Ishikawa (cell line): ENCODE measurements around the gene PXDN.

Source experiments
- CEBPB ChIP-seq: IDR thresholded peaks from 2 replicates; pipeline ENCODE4 v1.6.1; 2012
- EP300 ChIP-seq: IDR thresholded peaks from 2 replicates; pipeline ENCODE4 v1.6.1; 2012; ENCODE audit warnings: borderline replicate concordance
- FOXM1 ChIP-seq: IDR thresholded peaks from 2 replicates; pipeline ENCODE4 v1.6.1; 2012; ENCODE audit warnings: low read depth, borderline replicate concordance
- MAX ChIP-seq: IDR thresholded peaks from 2 replicates; pipeline ENCODE4 v1.6.1; 2012
- NFIC ChIP-seq: IDR thresholded peaks from 2 replicates; pipeline ENCODE4 v1.6.1; 2012
- RAD21 ChIP-seq: IDR thresholded peaks from 2 replicates; pipeline ENCODE4 v1.6.1; 2012; ENCODE audit warnings: low read depth
- REST ChIP-seq: IDR thresholded peaks from 2 replicates; pipeline ENCODE4 v1.6.1; 2012; ENCODE audit warnings: low read depth, mild to moderate bottlenecking
- TAF1 ChIP-seq: IDR thresholded peaks from 2 replicates; pipeline ENCODE4 v1.6.1; 2012; ENCODE audit warnings: low read depth, mild to moderate bottlenecking
- TCF12 ChIP-seq: IDR thresholded peaks from 2 replicates; pipeline ENCODE4 v1.6.1; 2012; ENCODE audit warnings: low read depth
- TEAD4 ChIP-seq: IDR thresholded peaks from 2 replicates; pipeline ENCODE4 v1.6.1; 2012
- YY1 ChIP-seq: IDR thresholded peaks from 2 replicates; pipeline ENCODE4 v1.6.1; 2012; ENCODE audit warnings: low read depth
- ZBTB7A ChIP-seq: IDR thresholded peaks from 2 replicates; pipeline ENCODE4 v1.6.1; 2012; ENCODE audit warnings: low read depth

GRCh38 chr2:1586251-1586922 lies 157.9 kb downstream of the PXDN start:
- TF ChIP-seq CEBPB = no peak
- no peak for TF ChIP-seq YY1
- no peak for TF ChIP-seq REST
- no peak for TF ChIP-seq MAX
- TF ChIP-seq FOXM1 = no peak
- no peak for TF ChIP-seq RAD21
- TF ChIP-seq ZBTB7A = no peak
- no peak for TF ChIP-seq EP300
- no peak for TF ChIP-seq TAF1
- TF ChIP-seq NFIC = no peak
- no peak for TF ChIP-seq TEAD4
- TF ChIP-seq TCF12 = no peak
